IPS DF 6.9 (cell line): ENCODE measurements around the gene ZNF778.

Experiments
- DNase-seq: peaks from one replicate; pipeline ENCODE4 v3.0.0-alpha.2; 2013; ENCODE audit warnings: low read depth, low spot score
- H3K27ac ChIP-seq: one replicate; pipeline ENCODE4 v1.5.1; 2013; ENCODE audit warnings: low read length, control low read depth
- H3K27me3 ChIP-seq: 2 replicates; pipeline ENCODE4 v1.6.1; 2013; ENCODE audit warnings: mild to moderate bottlenecking, low read length; ENCODE audit not compliant: control insufficient read depth, insufficient read depth
- H3K36me3 ChIP-seq: 2 replicates; pipeline ENCODE4 v1.6.1; 2013; ENCODE audit warnings: low read length; ENCODE audit not compliant: control insufficient read depth, insufficient read depth
- H3K4me1 ChIP-seq: 2 replicates; pipeline ENCODE4 v1.6.1; 2013; ENCODE audit warnings: low read length; ENCODE audit not compliant: control insufficient read depth, insufficient read depth
- H3K4me3 ChIP-seq: 2 replicates; pipeline ENCODE4 v1.5.1; 2013; ENCODE audit warnings: mild to moderate bottlenecking, low read length
- H3K9me3 ChIP-seq: 2 replicates; pipeline ENCODE4 v1.6.1; 2013; ENCODE audit warnings: low read length, inconsistent platforms; ENCODE audit not compliant: control insufficient read depth, insufficient read depth
- WGBS: extraction: QIAGEN DNeasy Blood & Tissue Kit; methylation state at CpG from one replicate; pipeline ENCODE4 v1.1.7; 2013; ENCODE audit warnings: mixed read lengths, missing lambda C conversion rate; ENCODE audit not compliant: insufficient read length, insufficient coverage; 5-methylcytosine and 5-hydroxymethylcytosine counted together

The ZNF778 gene

GRCh38 chr16:89202422-89203215 lies 14.9 kb upstream of the ZNF778 start:
- peaks cover 10% of the 10 kb centered on the region for H3K27me3 ChIP-seq
- no peak overlapping the region; the same call in 1 of the 2 replicates for H3K4me3 ChIP-seq
- no peak for DNase-seq
- H3K4me1 ChIP-seq: peaks cover 2% of the 10 kb centered on the region; the same call in 1 of the 2 replicates
- H3K27ac ChIP-seq: no peak overlapping the region
- H3K36me3 ChIP-seq: no peaks in the 10 kb centered on the region
- H3K9me3 ChIP-seq: no peaks in the 10 kb centered on the region
- WGBS: no CpG with 5 or more reads among the region's 49 CpGs

GRCh38 chr16:89207993-89208392 lies 9.5 kb upstream of the ZNF778 start:
- DNase-seq: no peak
- no peak overlapping the region for H3K27ac ChIP-seq
- WGBS: no CpG with 5 or more reads among the region's 4 CpGs
- no peaks in the 10 kb centered on the region for H3K36me3 ChIP-seq
- no peaks in the 10 kb centered on the region for H3K9me3 ChIP-seq
- no peak overlapping the region for H3K4me3 ChIP-seq
- peaks cover 2% of the 10 kb centered on the region; the same call in 1 of the 2 replicates for H3K27me3 ChIP-seq
- H3K4me1 ChIP-seq: no peaks in the 10 kb centered on the region

DNA sequence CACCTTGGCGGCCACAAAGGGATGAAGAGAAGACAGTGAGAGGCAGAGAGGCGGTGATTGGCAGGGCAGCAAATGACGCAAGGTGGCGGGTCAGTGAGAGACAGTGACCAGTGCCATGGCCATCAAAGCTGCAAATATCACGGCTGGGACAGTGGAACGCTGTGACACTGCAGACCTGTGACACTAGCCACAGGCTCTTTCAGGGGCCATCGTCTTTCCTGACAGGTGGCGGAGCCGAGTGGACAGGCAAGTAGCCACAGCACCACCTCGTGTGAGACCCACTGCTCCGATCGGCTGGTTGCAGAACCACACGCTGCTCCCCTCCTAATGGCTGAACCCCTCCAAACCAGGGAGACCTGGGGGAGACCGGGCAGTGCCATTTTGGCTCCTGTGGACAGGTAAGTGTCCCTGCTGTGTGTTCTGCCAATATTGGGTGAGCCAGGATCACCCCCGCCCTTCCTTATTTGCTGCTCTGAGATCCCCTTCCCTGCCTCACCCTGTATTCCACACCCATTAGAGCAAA lies 7.9 kb upstream of the ZNF778 start:
- WGBS: no CpG with 5 or more reads among the region's 15 CpGs

GRCh38 chr16:89210165-89210903 lies 7.2 kb upstream of the ZNF778 start:
- H3K4me3 ChIP-seq: no peak overlapping the region
- H3K4me1 ChIP-seq: no peaks in the 10 kb centered on the region
- no peak overlapping the region for H3K27ac ChIP-seq
- WGBS: no CpG with 5 or more reads among the region's 11 CpGs
- no peaks in the 10 kb centered on the region for H3K9me3 ChIP-seq
- DNase-seq: no peak
- no peaks in the 10 kb centered on the region for H3K36me3 ChIP-seq
- no peaks in the 10 kb centered on the region for H3K27me3 ChIP-seq

More for the DNA sequence above, 7.9 kb upstream of the ZNF778 start:
- H3K27ac ChIP-seq: no peak overlapping the region
- no peak overlapping the region for H3K4me3 ChIP-seq
- DNase-seq: no peak
- H3K36me3 ChIP-seq: no peaks in the 10 kb centered on the region
- no peaks in the 10 kb centered on the region for H3K9me3 ChIP-seq
- H3K27me3 ChIP-seq: no peaks in the 10 kb centered on the region
- H3K4me1 ChIP-seq: no peaks in the 10 kb centered on the region

DNA sequence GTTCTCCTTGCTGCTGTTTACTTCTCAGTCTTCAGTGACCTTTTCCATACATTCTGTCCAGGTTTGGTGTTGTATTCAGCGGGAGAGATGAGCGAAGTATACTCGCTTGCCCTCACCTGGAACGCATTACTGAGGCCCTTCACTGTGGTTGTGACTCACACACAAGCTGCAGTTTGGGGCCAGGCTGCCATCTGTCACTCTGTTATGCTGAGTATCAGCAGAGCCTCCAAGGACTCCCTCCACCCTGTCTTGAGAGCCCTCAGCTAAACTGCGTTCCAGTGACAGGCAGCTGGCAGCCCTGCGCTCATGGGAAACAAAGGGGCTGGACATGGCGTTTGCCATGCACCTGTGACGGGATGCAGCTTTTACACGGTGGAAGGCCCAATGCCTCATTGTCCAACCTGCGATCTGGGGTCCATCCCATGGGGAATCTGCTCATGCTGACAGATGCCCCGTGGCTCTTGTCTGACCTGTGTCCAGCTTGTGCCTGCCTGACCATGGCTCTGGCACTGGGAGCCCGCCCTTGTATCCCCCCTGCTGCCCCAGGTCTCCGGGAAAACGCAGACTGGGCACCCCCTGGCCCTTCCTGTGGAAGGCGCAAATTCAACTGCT lies 6.5 kb upstream of the ZNF778 start:
- Histone ChIP-seq H3K27me3 (no peaks in the 10 kb centered on the region), H3K9me3 (no peaks in the 10 kb centered on the region), H3K27ac (no peak overlapping the region), H3K4me1 (no peaks in the 10 kb centered on the region), H3K4me3 (no peak overlapping the region), H3K36me3 (no peaks in the 10 kb centered on the region)
- no CpG with 5 or more reads among the region's 15 CpGs for WGBS
- no peak for DNase-seq

- Histone ChIP-seq H3K9me3 (0 out of 2 replicates have a peak, but pooled peaks cover 1% of the 10 kb centered on the region), H3K27ac (no peak overlapping the region), H3K4me1 (no peaks in the 10 kb centered on the region), H3K36me3 (peaks cover 2% of the 10 kb centered on the region; the same call in 1 of the 2 replicates), H3K4me3 (peak overlapping the region; percentile 100; the same call in 1 of the 2 replicates), H3K27me3 (no peaks in the 10 kb centered on the region)
- WGBS: no CpG with 5 or more reads among the region's 25 CpGs
- no peak for DNase-seq
These were observed 977 bp upstream of the ZNF778 start for GRCh38 chr16:89216315-89217137.

DNA sequence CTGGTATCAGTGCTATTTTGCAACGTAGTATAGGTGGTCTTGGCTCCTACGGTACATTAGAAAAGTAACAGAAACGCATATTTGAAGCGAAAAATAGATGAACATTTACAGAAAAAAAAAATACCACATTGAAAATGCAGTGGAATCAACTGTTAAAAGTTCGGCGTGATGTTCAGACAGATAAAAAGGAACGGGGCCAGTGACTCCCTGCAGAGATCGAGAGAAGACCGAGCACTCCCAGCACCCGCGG lies 440 bp upstream of the ZNF778 start:
- Histone ChIP-seq H3K4me1 (no peaks in the 10 kb centered on the region), H3K4me3 (peak overlapping the region; percentile 100), H3K27me3 (no peaks in the 10 kb centered on the region), H3K27ac (no peak overlapping the region), H3K9me3 (0 out of 2 replicates have a peak, but pooled peaks cover 1% of the 10 kb centered on the region), H3K36me3 (peaks cover 6% of the 10 kb centered on the region; the same call in 1 of the 2 replicates)
- no CpG with 5 or more reads among the region's 11 CpGs for WGBS
- no peak for DNase-seq

DNA sequence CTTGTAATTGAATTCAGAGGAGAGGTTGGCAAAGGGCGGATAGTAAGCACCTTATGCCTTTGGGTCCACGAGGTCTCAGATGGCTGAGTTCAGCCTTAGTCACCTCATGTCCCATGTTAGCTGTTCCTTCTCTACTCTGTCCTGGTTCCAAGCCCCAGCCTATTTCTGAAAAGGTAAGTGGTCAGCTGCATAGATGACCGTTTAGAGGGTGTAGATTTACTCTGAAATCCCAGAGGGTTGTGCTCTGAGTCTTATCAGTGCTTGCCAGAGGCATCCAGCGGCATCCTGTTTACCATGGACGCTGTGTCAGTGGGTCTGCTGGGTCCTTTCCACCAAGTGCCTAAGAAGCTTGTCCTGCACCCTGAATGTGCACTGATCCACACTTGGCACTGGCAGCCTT lies 1.9 kb downstream of the ZNF778 start:
- H3K36me3 ChIP-seq: peaks cover 19% of the 10 kb centered on the region
- no peak for DNase-seq
- no peaks in the 10 kb centered on the region for H3K27me3 ChIP-seq
- no CpG with 5 or more reads among the region's 5 CpGs for WGBS
- no peak overlapping the region for H3K27ac ChIP-seq
- H3K4me3 ChIP-seq: no peak overlapping the region
- H3K4me1 ChIP-seq: no peaks in the 10 kb centered on the region
- 0 out of 2 replicates have a peak, but pooled peaks cover 1% of the 10 kb centered on the region for H3K9me3 ChIP-seq

DNA sequence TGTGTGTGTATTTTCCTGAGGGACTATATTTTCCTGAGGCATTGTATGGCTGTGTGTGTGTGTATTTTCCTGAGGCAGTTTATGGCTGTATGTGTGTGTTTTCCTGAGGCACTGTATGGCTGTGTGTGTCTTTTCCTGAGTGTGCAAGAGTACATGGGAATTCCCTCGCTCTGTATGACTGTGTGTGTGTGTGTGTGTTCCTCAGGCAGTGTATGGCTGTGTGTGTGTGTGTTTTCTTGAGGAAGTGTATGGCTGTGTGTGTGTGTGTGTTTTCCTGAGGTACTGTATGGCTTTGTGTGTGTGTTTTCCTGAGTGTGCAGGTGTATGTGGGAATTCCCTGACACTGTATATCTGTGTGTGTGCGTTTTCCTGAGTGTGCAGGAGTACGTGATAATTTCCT lies 4.1 kb downstream of the ZNF778 start:
- no peaks in the 10 kb centered on the region for H3K4me1 ChIP-seq
- WGBS: no CpG with 5 or more reads among the region's 3 CpGs
- H3K27ac ChIP-seq: no peak overlapping the region
- DNase-seq: no peak
- no peak overlapping the region for H3K4me3 ChIP-seq
- peaks cover 21% of the 10 kb centered on the region for H3K36me3 ChIP-seq
- H3K9me3 ChIP-seq: 0 out of 2 replicates have a peak, but pooled peaks cover 1% of the 10 kb centered on the region
- H3K27me3 ChIP-seq: no peaks in the 10 kb centered on the region
